HepG2 (cell line): Measurements from ENCODE around the gene ACOXL. TPM values are rescaled to one million over a fixed set of nuclear protein-coding genes. Genes with fewer than 3 reads are reported as not detected.

Experiments
- ATAC-seq: fragments of 200-7000 bp; cut with Tn5 transposase; 3 replicates; pipeline ENCODE4 v1.9.1; 2020; ENCODE audit warnings: mild to moderate bottlenecking, moderate library complexity
- BruUV-seq: library from RNA; stranded (reverse); fragments of 400-500 nt; replicated peaks from 2 replicates; lab custom pipeline; 2021; lab: Mats Ljungman, UMichigan
- CTCF ChIA-PET: fragments of 300-600 bp; formaldehyde crosslinking; extraction: SDS; loops from one replicate; lab custom pipeline; 2021; ENCODE audit warnings: low total read pairs, inconsistent platforms, low intra/inter-chr PET ratio; lab: Yijun Ruan, JAX
- POLR2A ChIA-PET: fragments of 350-600 bp; sonication (Branson Sonifier 250); formaldehyde crosslinking; loops from one replicate; lab custom pipeline; 2020; ENCODE audit warnings: antibody characterized with exemption, inconsistent platforms; lab: Yijun Ruan, JAX
- DNase-seq: peaks from one replicate; pipeline ENCODE4 v3.0.0-alpha.2; 2015; ENCODE audit warnings: low spot score
- FAIRE-seq: peaks from 3 replicates; lab custom pipeline; 2011; peaks lifted over from hg19 to GRCh38; lab: Jason Lieb, UNC
- H2AFZ ChIP-seq: one replicate; pipeline ENCODE4 v1.6.1; 2011; ENCODE audit warnings: low read length, inconsistent platforms
- H3K27ac ChIP-seq: fragments of 300-600 bp; 3 replicates; pipeline ENCODE4 v1.8.0; 2011; ENCODE audit warnings: mixed run types, mild to moderate bottlenecking, mixed read lengths, low read length, inconsistent platforms; ENCODE audit not compliant: insufficient read depth; ENCODE audit errors: extremely low read length
- H3K27me3 ChIP-seq, 2 experiments: fragments of 200-600 bp in 1 of 2; 2 replicates in 1 of 2; 3 replicates in 1 of 2; pipeline versions ENCODE4 v1.6.0 to v1.8.0; 2011; ENCODE audit warnings: low read length in 2 of 2, mild to moderate bottlenecking in 2 of 2, moderate library complexity in 2 of 2, inconsistent platforms in 1 of 2; ENCODE audit not compliant: insufficient read depth in 2 of 2, control insufficient read depth in 1 of 2
- H3K36me3 ChIP-seq, 2 experiments: fragments of 200-600 bp in 1 of 2; replicated peaks in 1 of 2; 2 replicates in 1 of 2; 3 replicates in 1 of 2; pipeline versions ENCODE4 v1.5.1 to v1.8.0; 2011; ENCODE audit warnings: low read length in 2 of 2, inconsistent platforms in 1 of 2; ENCODE audit not compliant: insufficient read depth in 2 of 2, control insufficient read depth in 1 of 2
- H3K4me1 ChIP-seq: 2 replicates; pipeline ENCODE4 v1.5.1; 2012; ENCODE audit warnings: low read length, inconsistent platforms; ENCODE audit not compliant: insufficient read depth
- H3K4me2 ChIP-seq: 2 replicates; pipeline ENCODE4 v1.6.0; 2011; ENCODE audit warnings: low read depth, low read length, inconsistent platforms
- H3K4me3 ChIP-seq, 3 experiments: fragments of 200-600 bp in 1 of 3; sonication (generic), shearing (Covaris generic) in 1 of 3; replicated peaks in 1 of 3; 2 replicates each; pipeline ENCODE4 v1.5.1; 2011 to 2016; ENCODE audit warnings: low read length in 3 of 3, inconsistent platforms in 2 of 3, low read depth in 2 of 3, mild to moderate bottlenecking in 2 of 3, control low read depth in 1 of 3, mixed read lengths in 1 of 3; ENCODE audit not compliant: insufficient read depth in 1 of 3
- H3K79me2 ChIP-seq: one replicate; pipeline ENCODE4 v1.6.1; 2011; ENCODE audit warnings: low read length, inconsistent platforms; ENCODE audit not compliant: insufficient read depth
- H3K9ac ChIP-seq: 2 replicates; pipeline ENCODE4 v1.6.0; 2011; ENCODE audit warnings: mild to moderate bottlenecking, low read depth, low read length, inconsistent platforms; ENCODE audit not compliant: insufficient read depth
- H3K9me3 ChIP-seq: 2 replicates; pipeline ENCODE4 v1.5.1; 2012; ENCODE audit warnings: mild to moderate bottlenecking, low read length
- H4K20me1 ChIP-seq: 2 replicates; pipeline ENCODE4 v1.6.0; 2011; ENCODE audit warnings: inconsistent platforms, mild to moderate bottlenecking, low read length, moderate library complexity; ENCODE audit not compliant: insufficient read depth
- BCL6 ChIP-seq: IDR thresholded peaks from 2 replicates; pipeline ENCODE4 v1.6.1; 2016; ENCODE audit warnings: missing genetic modification reagents, missing compliant biosample characterization
- KDM1A ChIP-seq: IDR thresholded peaks from 2 replicates; pipeline ENCODE4 v1.6.1; 2016; ENCODE audit warnings: missing compliant biosample characterization
- TARDBP ChIP-seq: sonication (generic); formaldehyde crosslinking; IDR thresholded peaks from 2 replicates; pipeline ENCODE4 v1.8.0; 2022; ENCODE audit warnings: mild to moderate bottlenecking, missing genetic modification reagents
- ZBTB21 ChIP-seq: sonication (generic); formaldehyde crosslinking; IDR thresholded peaks from 2 replicates; pipeline ENCODE4 v1.4.0; 2020; ENCODE audit warnings: missing genetic modification reagents
- ZNF136 ChIP-seq: sonication (generic); formaldehyde crosslinking; IDR thresholded peaks from 2 replicates; pipeline ENCODE4 v1.8.1; 2022; ENCODE audit warnings: low read depth, mild to moderate bottlenecking, moderate library complexity, missing genetic modification reagents
- WGBS: methylation state at CpG from one replicate; pipeline ENCODE4 v1.1.6; 2017; ENCODE audit warnings: low lambda C conversion rate; 5-methylcytosine and 5-hydroxymethylcytosine counted together
- in situ Hi-C: cut with HindIII; loops from 2 replicates; pipeline ENCODE4 v1.10.0; 2017; ENCODE audit warnings: low pct_unique_long_range_greater_than_20kb; ENCODE audit not compliant: extremely low pct_ligation_motif_present
- intact Hi-C: fragments of 100-400 bp; cut with micrococcal nuclease; formaldehyde crosslinking; loops from one replicate; pipeline ENCODE4 v1.10.0; 2022; ENCODE audit not compliant: unreplicated experiment
- polyA plus RNA-seq, 8 experiments: library from polyadenylated mRNA; depleted of rRNA in 3 of 8; stranded (reverse) in 7 of 8; unstranded in 1 of 8; fragments of >200 nt; fragmentation: Illumina TruSeq in 4 of 8; extraction: Trizol in 4 of 8; gene quantifications; 2 replicates each; pipeline versions ENCODE4 v1.2.1 to v1.2.3, GENCODE V29; 2011 to 2016; ENCODE audit warnings: low read depth in 4 of 8, missing spikeins in 1 of 8, mixed read lengths in 1 of 8; ENCODE audit not compliant: insufficient read depth in 1 of 8
- total RNA-seq, 5 experiments: library from RNA; depleted of rRNA; stranded (reverse); fragments of >200 nt; fragmentation: Illumina TruSeq; extraction: Trizol; gene quantifications; 2 replicates each; pipeline ENCODE4 v1.2.3, GENCODE V29; 2016; ENCODE audit warnings: low read depth in 1 of 5
- TF ChIP-seq, protein P1 (sequence below): sonication (generic); formaldehyde crosslinking; IDR thresholded peaks from 2 replicates; pipeline ENCODE4 v1.4.0; 2020; ENCODE audit warnings: mild to moderate bottlenecking, missing genetic modification reagents

The ACOXL gene
- total and polyA plus RNA-seq, 2 of the 13 experiments (the other 11 are each of a cell fraction or from before 2014, with no cell fraction given) = not detected

- H3K36me3 ChIP-seq = no peaks in the 10 kb centered on the region
- in situ Hi-C loops = no loop called here
- no peak overlapping the region for H3K4me2 ChIP-seq
- FAIRE-seq = no peak
- no peak for TF ChIP-seq BCL6 (CRISPR knock-in tag)
- TF ChIP-seq KDM1A (CRISPR knock-in tag) = no peak
- TF ChIP-seq TARDBP (CRISPR knock-in tag) = no peak
- TF ChIP-seq ZNF136 (CRISPR knock-in tag) = no peak
- TF ChIP-seq, protein P1, sequence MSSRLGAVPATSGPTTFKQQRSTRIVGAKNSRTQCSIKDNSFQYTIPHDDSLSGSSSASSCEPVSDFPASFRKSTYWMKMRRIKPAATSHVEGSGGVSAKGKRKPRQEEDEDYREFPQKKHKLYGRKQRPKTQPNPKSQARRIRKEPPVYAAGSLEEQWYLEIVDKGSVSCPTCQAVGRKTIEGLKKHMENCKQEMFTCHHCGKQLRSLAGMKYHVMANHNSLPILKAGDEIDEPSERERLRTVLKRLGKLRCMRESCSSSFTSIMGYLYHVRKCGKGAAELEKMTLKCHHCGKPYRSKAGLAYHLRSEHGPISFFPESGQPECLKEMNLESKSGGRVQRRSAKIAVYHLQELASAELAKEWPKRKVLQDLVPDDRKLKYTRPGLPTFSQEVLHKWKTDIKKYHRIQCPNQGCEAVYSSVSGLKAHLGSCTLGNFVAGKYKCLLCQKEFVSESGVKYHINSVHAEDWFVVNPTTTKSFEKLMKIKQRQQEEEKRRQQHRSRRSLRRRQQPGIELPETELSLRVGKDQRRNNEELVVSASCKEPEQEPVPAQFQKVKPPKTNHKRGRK = no peak
- TF ChIP-seq ZBTB21 = no peak
- intact Hi-C loops = no loop called here
- H2AFZ ChIP-seq = no peak overlapping the region
- peaks cover 0 to 16% of the 10 kb centered on the region in 2 experiments; a peak in 2 of 5 replicates for H3K27me3 ChIP-seq
- POLR2A ChIA-PET = no interaction called here
- no peaks in the 10 kb centered on the region for H3K79me2 ChIP-seq
- H3K9me3 ChIP-seq = peaks cover 9% of the 10 kb centered on the region; the same call in 1 of the 2 replicates
- no peak overlapping the region for H3K9ac ChIP-seq
- no peak overlapping the region for H3K27ac ChIP-seq
- WGBS = 61% methylated on average over 5 of the region's 5 CpGs
- H3K4me3 ChIP-seq = no peak overlapping the region
- peaks cover 10% of the 10 kb centered on the region for H3K4me1 ChIP-seq
- BruUV-seq = no TSS peak
- no peak for ATAC-seq
- CTCF ChIA-PET = no interaction called here
- no peak for DNase-seq
- no peaks in the 10 kb centered on the region for H4K20me1 ChIP-seq
Measured at GRCh38 chr2:110688594-110689091, 43.7 kb upstream of the ACOXL start.
